K562 (cell line): Measurements from ENCODE around the gene FANCC. TPM values are rescaled to one million over a fixed set of nuclear protein-coding genes. Genes with fewer than 3 reads are reported as not detected.

Experiments used
- ATAC-seq: fragments of 200-7000 bp; cut with Tn5 transposase; 3 replicates; pipeline ENCODE4 v1.9.1; 2020; ENCODE audit warnings: moderate library complexity
- BruUV-seq: library from RNA; stranded (reverse); fragments of 400-500 nt; replicated peaks from 2 replicates; lab custom pipeline; 2021; lab: Mats Ljungman, UMichigan
- CTCF ChIA-PET: fragments of 300-600 bp; formaldehyde crosslinking; extraction: SDS; loops from one replicate; lab custom pipeline; 2021; ENCODE audit warnings: low intra/inter-chr PET ratio; lab: Yijun Ruan, JAX
- POLR2A ChIA-PET: fragments of 300-600, 350-650 bp; sonication (Branson Sonifier 250); formaldehyde crosslinking; extraction: SDS; loops from one replicate; lab custom pipeline; 2021; ENCODE audit warnings: antibody characterized with exemption, inconsistent platforms; lab: Yijun Ruan, JAX
- DNase-seq, 4 experiments: peaks; one replicate each; pipeline versions ENCODE4 v3.0.0 to v3.0.0-alpha.2; 2011 to 2018; ENCODE audit warnings: low spot score in 3 of 4, mixed read lengths in 3 of 4; ENCODE audit errors: extremely low read depth in 1 of 4
- FAIRE-seq: peaks from 2 replicates; lab custom pipeline; 2011; peaks lifted over from hg19 to GRCh38; lab: Jason Lieb, UNC
- H2AFZ ChIP-seq: 2 replicates; pipeline ENCODE4 v1.6.0; 2011; ENCODE audit warnings: low read depth, low read length, control low read depth, inconsistent platforms
- H3K27ac ChIP-seq: fragments of 200-600 bp; 3 replicates; pipeline ENCODE4 v1.8.0; 2011; ENCODE audit warnings: low read depth, mild to moderate bottlenecking, control low read depth, inconsistent platforms, low read length, moderate library complexity, mixed read lengths; ENCODE audit errors: extremely low read depth
- H3K27me3 ChIP-seq, 2 experiments: fragments of 300-600 bp in 1 of 2; 2 replicates in 1 of 2; 3 replicates in 1 of 2; pipeline versions ENCODE4 v1.6.0 to v1.8.0; 2011; ENCODE audit warnings: inconsistent platforms in 2 of 2, low read length in 2 of 2, mild to moderate bottlenecking in 1 of 2, mixed read lengths in 1 of 2, moderate library complexity in 1 of 2; ENCODE audit not compliant: control insufficient read depth in 2 of 2, insufficient read depth in 2 of 2
- H3K36me3 ChIP-seq: fragments of 300-600 bp; 3 replicates; pipeline ENCODE4 v1.8.0; 2011; ENCODE audit warnings: mild to moderate bottlenecking, low read length, inconsistent platforms; ENCODE audit not compliant: control insufficient read depth, insufficient read depth
- H3K4me1 ChIP-seq, 2 experiments: fragments of 200-600 bp in 1 of 2; replicated peaks in 1 of 2; 2 replicates in 1 of 2; 3 replicates in 1 of 2; pipeline versions ENCODE4 v1.5.1 to v1.8.0; 2011; ENCODE audit warnings: inconsistent platforms in 2 of 2, low read length in 2 of 2, mild to moderate bottlenecking in 1 of 2, mixed read lengths in 1 of 2, moderate library complexity in 1 of 2; ENCODE audit not compliant: control insufficient read depth in 2 of 2, insufficient read depth in 2 of 2
- H3K4me2 ChIP-seq: 2 replicates; pipeline ENCODE4 v1.6.1; 2011; ENCODE audit warnings: low read length, control low read depth, inconsistent platforms, mixed read lengths; ENCODE audit not compliant: insufficient read depth
- H3K4me3 ChIP-seq: fragments of 200-600 bp; sonication (generic), shearing (Covaris generic); 2 replicates; pipeline ENCODE4 v1.5.1; 2016; ENCODE audit warnings: control low read depth, inconsistent platforms
- H3K79me2 ChIP-seq: fragments of 200-600 bp; 3 replicates; pipeline ENCODE4 v1.8.0; 2011; ENCODE audit warnings: low read length, inconsistent platforms; ENCODE audit not compliant: control insufficient read depth, insufficient read depth
- H3K9ac ChIP-seq, 2 experiments: 2 replicates each; pipeline versions ENCODE4 v1.6.0 to v1.6.1; 2011; ENCODE audit warnings: low read depth in 2 of 2, low read length in 2 of 2, control low read depth in 1 of 2, inconsistent platforms in 1 of 2, mild to moderate bottlenecking in 1 of 2, mixed read lengths in 1 of 2; ENCODE audit not compliant: insufficient read depth in 1 of 2
- H3K9me1 ChIP-seq: one replicate; pipeline ENCODE4 v1.6.0; 2011; ENCODE audit warnings: inconsistent platforms, mild to moderate bottlenecking, low read length, moderate library complexity; ENCODE audit not compliant: control insufficient read depth, insufficient read depth
- H3K9me3 ChIP-seq: replicated peaks from 2 replicates; pipeline ENCODE4 v1.5.1; 2011; ENCODE audit warnings: low read depth, low read length, inconsistent platforms; ENCODE audit not compliant: control insufficient read depth, insufficient read depth
- H4K20me1 ChIP-seq: replicated peaks from 2 replicates; pipeline ENCODE4 v1.6.1; 2011; ENCODE audit warnings: low read length, inconsistent platforms, mixed read lengths; ENCODE audit not compliant: control insufficient read depth, insufficient read depth
- ESRRA ChIP-seq: fragments of 450-650 bp; IDR thresholded peaks from 2 replicates; pipeline ENCODE4 v1.6.1; 2014; ENCODE audit warnings: low read depth, mild to moderate bottlenecking, moderate library complexity, borderline replicate concordance
- JUND ChIP-seq, 2 experiments: IDR thresholded peaks; 2 replicates in 1 of 2; 3 replicates in 1 of 2; pipeline ENCODE4 v1.6.1; 2011; ENCODE audit warnings: borderline replicate concordance in 2 of 2, low read depth in 2 of 2, low read length in 2 of 2, improper control_type of control experiment in 1 of 2, missing biosample characterization in 1 of 2, missing genetic modification characterization in 1 of 2, missing genetic modification reagents in 1 of 2
- KDM4B ChIP-seq, 2 experiments: fragments of 450-650 bp in 1 of 2; sonication (generic) in 1 of 2; IDR thresholded peaks; 2 replicates each; pipeline ENCODE4 v1.6.1; 2016 to 2017; ENCODE audit warnings: borderline replicate concordance in 2 of 2, antibody characterized with exemption in 1 of 2, low read depth in 1 of 2, mild to moderate bottlenecking in 1 of 2
- MBD1 ChIP-seq: fragments of 250-450 bp; sonication (Bioruptor Pico); IDR thresholded peaks from 2 replicates; pipeline ENCODE4 v1.8.0; 2022; ENCODE audit warnings: inconsistent platforms
- MCM7 ChIP-seq, 2 experiments: fragments of 450-650 bp; IDR thresholded peaks; 2 replicates each; pipeline ENCODE4 v1.6.1; 2016 to 2018
- MEF2D ChIP-seq: conservative IDR thresholded peaks from 2 replicates; pipeline ENCODE4 v1.6.1; 2016; ENCODE audit warnings: low read depth, missing genetic modification characterization, missing compliant biosample characterization
- MXI1 ChIP-seq: IDR thresholded peaks from 2 replicates; pipeline ENCODE4 v1.6.1; 2011; ENCODE audit warnings: low read depth, mild to moderate bottlenecking, improper control_type of control experiment, low read length
- NR1H2 ChIP-seq: sonication (generic); formaldehyde crosslinking; IDR thresholded peaks from 2 replicates; pipeline ENCODE4 v1.4.0; 2020; ENCODE audit warnings: mild to moderate bottlenecking, missing genetic modification reagents
- PYGO2 ChIP-seq: fragments of 450-650 bp; IDR thresholded peaks from 2 replicates; pipeline ENCODE4 v1.6.1; 2016; ENCODE audit warnings: mild to moderate bottlenecking, missing genetic modification characterization, moderate library complexity, missing compliant biosample characterization
- SMAD4 ChIP-seq: fragments of 250-450 bp; sonication (Bioruptor Pico); conservative IDR thresholded peaks from 2 replicates; pipeline ENCODE4 v1.8.0; 2021; ENCODE audit warnings: inconsistent platforms, mild to moderate bottlenecking, moderate library complexity
- SRSF7 ChIP-seq: fragments of 200-400 bp; formaldehyde crosslinking; optimal IDR thresholded peaks from 2 replicates; pipeline ENCODE3; 2017; ENCODE audit warnings: mild to moderate bottlenecking, low read depth, low read length
- THAP7 ChIP-seq: fragments of 250-450 bp; sonication (Bioruptor Pico); IDR thresholded peaks from 2 replicates; pipeline ENCODE4 v1.5.0; 2021
- ZNF23 ChIP-seq: fragments of 250-450 bp; sonication (Bioruptor Pico); IDR thresholded peaks from 2 replicates; pipeline ENCODE4 v1.4.0; 2020; ENCODE audit warnings: mild to moderate bottlenecking
- ZNF3 ChIP-seq: fragments of 250-450 bp; sonication (Bioruptor Pico); IDR thresholded peaks from 2 replicates; pipeline ENCODE4 v1.5.0; 2021; ENCODE audit warnings: mild to moderate bottlenecking, moderate library complexity
- WGBS: fragments of 100-300 bp; shearing (Covaris generic); methylation state at CpG from one replicate; pipeline ENCODE4 v1.1.6; 2016; ENCODE audit warnings: low coverage, mixed read lengths; ENCODE audit not compliant: insufficient coverage; ENCODE audit errors: missing lambda C conversion rate; 5-methylcytosine and 5-hydroxymethylcytosine counted together
- in situ Hi-C: fragments of 300-500 bp; cut with MboI; formaldehyde crosslinking; loops from 4 replicates; pipeline ENCODE4 v1.15.0; 2018; ENCODE audit warnings: inconsistent platforms, mixed read lengths
- intact Hi-C: fragments of 100-400 bp; cut with micrococcal nuclease; formaldehyde crosslinking; loops from 2 replicates; pipeline ENCODE4 v1.14.2; 2022
- polyA plus RNA-seq, 8 experiments: library from polyadenylated mRNA; depleted of rRNA in 4 of 8; stranded (reverse) in 5 of 8; unstranded in 3 of 8; fragments of >200 nt; fragmentation: Nextera tagmentation in 2 of 8; fragmentation: Illumina TruSeq in 1 of 8; extraction: Ambion mirVana in 2 of 8; extraction: Trizol in 1 of 8; gene quantifications; 2 replicates each; pipeline versions ENCODE4 v1.2.1 to v1.2.3, GENCODE V29; 2011 to 2014; ENCODE audit warnings: inconsistent platforms in 1 of 8, missing spikeins in 1 of 8
- total RNA-seq, 7 experiments: library from RNA; depleted of rRNA in 6 of 7; stranded (reverse); fragments of >200 nt in 6 of 7; fragmentation: Illumina TruSeq in 2 of 7; extraction: Trizol in 2 of 7; gene quantifications; 2 replicates each; pipeline versions ENCODE4 v1.2.1 to v1.2.3, GENCODE V29; 2011 to 2021; ENCODE audit warnings: low replicate concordance in 1 of 7
- TF ChIP-seq, protein P1 (sequence below): IDR thresholded peaks from 2 replicates; pipeline ENCODE4 v1.6.1; 2012; ENCODE audit warnings: low read depth, low read length, improper control_type of control experiment, borderline replicate concordance

Gene FANCC
- total and polyA plus RNA-seq, 9 of the 15 experiments (the other 6 are each of a cell fraction or from before 2014, with no cell fraction given), result 4.6 to 18.4 (median 14.2) TPM

- TF ChIP-seq ZNF3 (CRISPR knock-in tag), result no peak
- TF ChIP-seq MCM7 (IDR thresholded peaks at IDR 0.05), result no peak
- peak; percentile 65; the same call in 1 of the 2 replicates for TF ChIP-seq ESRRA
- TF ChIP-seq ZNF23 (CRISPR knock-in tag), result no peak
- no peak for TF ChIP-seq KDM4B (IDR thresholded peaks at IDR 0.05; ENCODE audit: borderline replicate concordance in 2 of 2, low read depth in 1 of 2)
These were observed 134.5 kb downstream of the FANCC start (continued) for GRCh38 chr9:95182854-95183563.

GRCh38 chr9:95181835-95182234 lies 135.7 kb downstream of the FANCC start:
- no peak overlapping the region for H3K4me3 ChIP-seq
- H3K9me3 ChIP-seq, result no peaks in the 10 kb centered on the region
- no peak overlapping the region for H3K4me2 ChIP-seq
- 60% methylated on average over 3 of the region's 4 CpGs for WGBS
- ChIA-PET CTCF (interaction anchor here (0.5 to 0.6 kb wide), 2 partner anchors 215 to 627 kb away, joined by 3 read pairs; partner anchors contain the start of gene PCAT7), POLR2A (no interaction called here)
- ATAC-seq, result no peak
- BruUV-seq, result no TSS peak
- no peak overlapping the region for H2AFZ ChIP-seq
- H3K27ac ChIP-seq, result no peak overlapping the region
- intact Hi-C loops, result no loop called here
- H3K9me1 ChIP-seq, result no peaks in the 10 kb centered on the region
- in situ Hi-C loops, result no loop called here
- H4K20me1 ChIP-seq, result no peaks in the 10 kb centered on the region
- no peak overlapping the region for H3K9ac ChIP-seq
- FAIRE-seq, result no peak
- 0 out of 3 replicates have a peak, but pooled peaks cover 3% of the 10 kb centered on the region for H3K36me3 ChIP-seq
- no peaks in the 10 kb centered on the region for H3K79me2 ChIP-seq
- no peak for DNase-seq
- H3K27me3 ChIP-seq, result no peaks in the 10 kb centered on the region
- H3K4me1 ChIP-seq, result no peaks in the 10 kb centered on the region
- TF ChIP-seq THAP7 (CRISPR knock-in tag), result no peak
- no peak for TF ChIP-seq SMAD4 (CRISPR knock-in tag)
- TF ChIP-seq MEF2D (tag), result no peak
- TF ChIP-seq SRSF7, result no peak
- TF ChIP-seq JUND (IDR thresholded peaks at IDR 0.05; ENCODE audit: borderline replicate concordance, low read depth, low read length), result no peak
- no peak for TF ChIP-seq JUND (tag; IDR thresholded peaks at IDR 0.05; ENCODE audit: borderline replicate concordance, low read depth, low read length)
- no peak for TF ChIP-seq NR1H2 (CRISPR knock-in tag)
- TF ChIP-seq MBD1 (CRISPR knock-in tag), result no peak
- TF ChIP-seq PYGO2 (tag), result no peak
- TF ChIP-seq, protein P1, sequence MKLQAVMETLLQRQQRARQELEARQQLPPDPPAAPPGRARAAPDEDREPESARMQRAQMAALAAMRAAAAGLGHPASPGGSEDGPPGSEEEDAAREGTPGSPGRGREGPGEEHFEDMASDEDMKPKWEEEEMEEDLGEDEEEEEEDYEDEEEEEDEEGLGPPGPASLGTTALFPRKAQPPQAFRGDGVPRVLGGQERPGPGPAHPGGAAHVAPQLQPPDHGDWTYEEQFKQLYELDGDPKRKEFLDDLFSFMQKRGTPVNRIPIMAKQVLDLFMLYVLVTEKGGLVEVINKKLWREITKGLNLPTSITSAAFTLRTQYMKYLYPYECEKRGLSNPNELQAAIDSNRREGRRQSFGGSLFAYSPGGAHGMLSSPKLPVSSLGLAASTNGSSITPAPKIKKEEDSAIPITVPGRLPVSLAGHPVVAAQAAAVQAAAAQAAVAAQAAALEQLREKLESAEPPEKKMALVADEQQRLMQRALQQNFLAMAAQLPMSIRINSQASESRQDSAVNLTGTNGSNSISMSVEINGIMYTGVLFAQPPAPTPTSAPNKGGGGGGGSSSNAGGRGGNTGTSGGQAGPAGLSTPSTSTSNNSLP, result no peak
- no peak for TF ChIP-seq MXI1
